ENCODE data around the gene PDF. TPM values are rescaled to one million over a fixed set of nuclear protein-coding genes. Genes with fewer than 3 reads are reported as not detected.

The PDF gene
- polyA plus RNA-seq, 4 donors = 3.8 to 18.1 (median 8.6) TPM

GRCh38 chr16:69334696-69335095, 4.3 kb upstream of the PDF start:
- DNase-seq = no peak
- 93 to 96% (median 94%) methylated on average over 9 of the region's 9 CpGs for WGBS, 3 donors
- H3K4me3 ChIP-seq (ENCODE audit: low read depth in 1 of 3, low read length in 3 of 3) = no peak overlapping the region
- H3K27ac ChIP-seq (ENCODE audit: low read depth in 1 of 3, low read length in 2 of 3) = no peak overlapping the region
- H3K9me3 ChIP-seq (ENCODE audit: control insufficient read depth in 2 of 2, insufficient read depth in 1 of 2, low read depth in 1 of 2, low read length in 1 of 2) = no peaks in the 10 kb centered on the region
- H3K36me3 ChIP-seq (ENCODE audit: control insufficient read depth in 3 of 3, insufficient read depth in 2 of 3, low read depth in 1 of 3, low read length in 3 of 3) = peaks cover 15 to 49% (median 20%) of the 10 kb centered on the region in 3 donors
- no peak for FAIRE-seq
- H3K4me1 ChIP-seq (ENCODE audit: control insufficient read depth in 3 of 3, insufficient read depth in 2 of 3, low read depth in 1 of 3, low read length in 2 of 3) = peaks cover 0 to 9% (median 9%) of the 10 kb centered on the region in 3 donors
- H3K27me3 ChIP-seq (ENCODE audit: control insufficient read depth in 3 of 3, insufficient read depth in 3 of 3, low read length in 3 of 3) = no peaks in the 10 kb centered on the region

- peaks cover 9 to 44% (median 10%) of the 10 kb centered on the region in 3 donors for H3K4me1 ChIP-seq (ENCODE audit: control insufficient read depth in 3 of 3, insufficient read depth in 2 of 3, low read depth in 1 of 3, low read length in 2 of 3)
- H3K9me3 ChIP-seq (ENCODE audit: control insufficient read depth in 2 of 2, insufficient read depth in 1 of 2, low read depth in 1 of 2, low read length in 1 of 2) = no peaks in the 10 kb centered on the region
- 2 to 5% (median 4%) methylated on average over 69 to 77 of the region's 77 CpGs for WGBS, 3 donors
- peak; percentile 21 to 43 for DNase-seq
- H3K27me3 ChIP-seq (ENCODE audit: control insufficient read depth in 3 of 3, insufficient read depth in 3 of 3, low read length in 3 of 3) = no peaks in the 10 kb centered on the region
- peaks cover 7 to 74% (median 17%) of the 10 kb centered on the region in 3 donors for H3K36me3 ChIP-seq (ENCODE audit: control insufficient read depth in 3 of 3, insufficient read depth in 2 of 3, low read depth in 1 of 3, low read length in 3 of 3)
- no peak for FAIRE-seq
- H3K4me3 ChIP-seq (ENCODE audit: low read depth in 1 of 3, low read length in 3 of 3) = peak overlapping the region; percentile 60 to 90 (median 74)
- peak overlapping the region; percentile 18 to 94 (median 49) for H3K27ac ChIP-seq (ENCODE audit: low read depth in 1 of 3, low read length in 2 of 3)
Observed at GRCh38 chr16:69329369-69330285, 761 bp downstream of the PDF start.

GRCh38 chr16:69328854-69329316, 1.5 kb downstream of the PDF start:
- Histone ChIP-seq H3K27me3 (ENCODE audit: control insufficient read depth in 3 of 3, insufficient read depth in 3 of 3, low read length in 3 of 3) (no peaks in the 10 kb centered on the region), H3K27ac (ENCODE audit: low read depth in 1 of 3, low read length in 2 of 3) (peak overlapping the region in 1 of 3 donors; percentile 7), H3K4me3 (ENCODE audit: low read depth in 1 of 3, low read length in 3 of 3) (peak overlapping the region in 2 of 3 donors; percentile 60 to 90), H3K9me3 (ENCODE audit: control insufficient read depth in 2 of 2, insufficient read depth in 1 of 2, low read depth in 1 of 2, low read length in 1 of 2) (no peaks in the 10 kb centered on the region), H3K36me3 (ENCODE audit: control insufficient read depth in 3 of 3, insufficient read depth in 2 of 3, low read depth in 1 of 3, low read length in 3 of 3) (peaks cover 4 to 74% (median 10%) of the 10 kb centered on the region in 3 donors), H3K4me1 (ENCODE audit: control insufficient read depth in 3 of 3, insufficient read depth in 2 of 3, low read depth in 1 of 3, low read length in 2 of 3) (peaks cover 9 to 49% (median 10%) of the 10 kb centered on the region in 3 donors)
- FAIRE-seq (no peak), DNase-seq (peak; percentile 21 to 75)
- 11 to 39% (median 21%) methylated on average over 10 of the region's 10 CpGs for WGBS, 3 donors

- no peaks in the 10 kb centered on the region for H3K27me3 ChIP-seq (ENCODE audit: control insufficient read depth in 3 of 3, insufficient read depth in 3 of 3, low read length in 3 of 3)
- no peak overlapping the region for H3K4me3 ChIP-seq (ENCODE audit: low read depth in 1 of 3, low read length in 3 of 3)
- peak overlapping the region in 1 of 3 donors; percentile 79 for H3K27ac ChIP-seq (ENCODE audit: low read depth in 1 of 3, low read length in 2 of 3)
- H3K9me3 ChIP-seq (ENCODE audit: control insufficient read depth in 2 of 2, insufficient read depth in 1 of 2, low read depth in 1 of 2, low read length in 1 of 2) = no peaks in the 10 kb centered on the region
- WGBS, 3 donors = 57 to 82% (median 69%) methylated on average over 14 of the region's 14 CpGs
- H3K36me3 ChIP-seq (ENCODE audit: control insufficient read depth in 3 of 3, insufficient read depth in 2 of 3, low read depth in 1 of 3, low read length in 3 of 3) = peaks cover 8 to 77% (median 9%) of the 10 kb centered on the region in 3 donors
- FAIRE-seq (no peak), DNase-seq (no peak)
- H3K4me1 ChIP-seq (ENCODE audit: control insufficient read depth in 3 of 3, insufficient read depth in 2 of 3, low read depth in 1 of 3, low read length in 2 of 3) = peaks cover 9 to 49% (median 10%) of the 10 kb centered on the region in 3 donors
Observed at GRCh38 chr16:69327585-69328310, 2.6 kb downstream of the PDF start.

GRCh38 chr16:69326172-69326873, 4.1 kb downstream of the PDF start:
- FAIRE-seq = no peak
- peak overlapping the region in 1 of 3 donors; percentile 4 for H3K4me3 ChIP-seq (ENCODE audit: low read depth in 1 of 3, low read length in 3 of 3)
- no peaks in the 10 kb centered on the region for H3K9me3 ChIP-seq (ENCODE audit: control insufficient read depth in 2 of 2, insufficient read depth in 1 of 2, low read depth in 1 of 2, low read length in 1 of 2)
- H3K27me3 ChIP-seq (ENCODE audit: control insufficient read depth in 3 of 3, insufficient read depth in 3 of 3, low read length in 3 of 3) = no peaks in the 10 kb centered on the region
- H3K4me1 ChIP-seq (ENCODE audit: control insufficient read depth in 3 of 3, insufficient read depth in 2 of 3, low read depth in 1 of 3, low read length in 2 of 3) = peaks cover 9 to 49% (median 10%) of the 10 kb centered on the region in 3 donors
- peaks cover 13 to 79% (median 20%) of the 10 kb centered on the region in 3 donors for H3K36me3 ChIP-seq (ENCODE audit: control insufficient read depth in 3 of 3, insufficient read depth in 2 of 3, low read depth in 1 of 3, low read length in 3 of 3)
- peak; percentile 89 to 93 for DNase-seq
- WGBS, 3 donors = 16 to 48% (median 26%) methylated on average over 7 of the region's 7 CpGs
- peak overlapping the region; percentile 56 to 79 (median 56) for H3K27ac ChIP-seq (ENCODE audit: low read depth in 1 of 3, low read length in 2 of 3)

GRCh38 chr16:69325784-69326171, 4.6 kb downstream of the PDF start:
- 74 to 78% (median 77%) methylated on average over 6 of the region's 6 CpGs for WGBS, 3 donors
- H3K36me3 ChIP-seq (ENCODE audit: control insufficient read depth in 3 of 3, insufficient read depth in 2 of 3, low read depth in 1 of 3, low read length in 3 of 3) = peaks cover 18 to 79% (median 22%) of the 10 kb centered on the region in 3 donors
- H3K27ac ChIP-seq (ENCODE audit: low read depth in 1 of 3, low read length in 2 of 3) = peak overlapping the region in 2 of 3 donors; percentile 56 to 79
- DNase-seq = no peak
- H3K4me3 ChIP-seq (ENCODE audit: low read depth in 1 of 3, low read length in 3 of 3) = no peak overlapping the region
- no peak for FAIRE-seq
- H3K4me1 ChIP-seq (ENCODE audit: control insufficient read depth in 3 of 3, insufficient read depth in 2 of 3, low read depth in 1 of 3, low read length in 2 of 3) = peaks cover 9 to 45% (median 10%) of the 10 kb centered on the region in 3 donors
- H3K27me3 ChIP-seq (ENCODE audit: control insufficient read depth in 3 of 3, insufficient read depth in 3 of 3, low read length in 3 of 3) = no peaks in the 10 kb centered on the region
- H3K9me3 ChIP-seq (ENCODE audit: control insufficient read depth in 2 of 2, insufficient read depth in 1 of 2, low read depth in 1 of 2, low read length in 1 of 2) = no peaks in the 10 kb centered on the region

DNA sequence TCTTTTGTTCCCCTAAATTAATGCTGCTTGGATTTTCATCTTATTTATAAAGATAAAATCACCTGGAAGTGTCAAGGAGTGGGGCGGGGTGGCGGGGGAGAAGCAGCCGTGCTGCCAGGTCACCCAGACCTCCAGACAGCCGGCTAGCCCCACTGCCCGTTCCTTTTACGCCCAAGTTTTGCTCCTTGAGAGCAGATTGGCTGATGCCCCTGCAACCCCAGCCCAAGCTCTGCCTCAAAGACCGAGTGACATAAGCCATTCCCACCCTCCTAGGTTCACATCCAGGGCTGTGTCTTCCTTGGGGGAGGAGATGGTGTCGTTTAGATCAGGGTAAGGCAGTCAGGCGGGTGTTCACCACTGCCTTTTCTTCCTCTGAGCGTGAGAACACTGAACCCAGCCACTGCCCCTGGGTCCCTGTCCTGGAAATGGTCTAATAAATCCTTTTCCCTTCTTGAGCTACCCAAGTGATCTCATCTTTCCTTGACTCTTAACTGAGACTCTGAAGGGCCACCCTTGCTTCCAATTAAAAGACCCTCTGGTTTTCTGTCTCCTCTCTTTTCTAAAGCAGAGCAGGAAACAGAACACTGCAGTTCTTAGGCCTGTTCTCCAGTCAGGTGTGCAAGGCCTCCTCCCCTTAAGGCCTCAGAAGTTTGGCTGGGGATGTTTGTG, 5.7 kb downstream of the PDF start:
- no peaks in the 10 kb centered on the region for H3K9me3 ChIP-seq (ENCODE audit: control insufficient read depth in 2 of 2, insufficient read depth in 1 of 2, low read depth in 1 of 2, low read length in 1 of 2)
- H3K36me3 ChIP-seq (ENCODE audit: control insufficient read depth in 3 of 3, insufficient read depth in 2 of 3, low read depth in 1 of 3, low read length in 3 of 3) = peaks cover 27 to 89% (median 31%) of the 10 kb centered on the region in 3 donors
- H3K4me1 ChIP-seq (ENCODE audit: control insufficient read depth in 3 of 3, insufficient read depth in 2 of 3, low read depth in 1 of 3, low read length in 2 of 3) = peaks cover 9 to 45% (median 10%) of the 10 kb centered on the region in 3 donors
- 59 to 76% (median 65%) methylated on average over 10 of the region's 10 CpGs for WGBS, 3 donors
- no peaks in the 10 kb centered on the region for H3K27me3 ChIP-seq (ENCODE audit: control insufficient read depth in 3 of 3, insufficient read depth in 3 of 3, low read length in 3 of 3)
- DNase-seq = no peak
- H3K27ac ChIP-seq (ENCODE audit: low read depth in 1 of 3, low read length in 2 of 3) = no peak overlapping the region
- no peak overlapping the region for H3K4me3 ChIP-seq (ENCODE audit: low read depth in 1 of 3, low read length in 3 of 3)
- FAIRE-seq = no peak

All from small intestine (tissue), 7 donors.